Vagina (tissue), 2 donors: ENCODE data around the gene RNASET2. TPM values are rescaled to one million over a fixed set of nuclear protein-coding genes. Genes with fewer than 3 reads are reported as not detected.

Experiments used
- DNase-seq, 2 donors: peaks; one replicate each; pipeline ENCODE4 v3.0.0-alpha.2; 2017; ENCODE audit errors: extremely low spot score in 2 of 2
- H3K27ac ChIP-seq: fragments of 200-600 bp; sonication (generic); one replicate; pipeline ENCODE4 v1.5.1; 2019
- H3K27me3 ChIP-seq: fragments of 200-600 bp; sonication (generic); one replicate; pipeline ENCODE4 v1.5.1; 2019
- H3K36me3 ChIP-seq, 2 donors: fragments of 200-600 bp; sonication (generic); one replicate each; pipeline ENCODE4 v1.5.1; 2017 to 2019
- H3K4me1 ChIP-seq: fragments of 200-600 bp; sonication (generic); one replicate; pipeline ENCODE4 v1.5.1; 2019
- H3K4me3 ChIP-seq, 2 donors: fragments of 200-600 bp; sonication (generic); 1 replicate in 1 of 2; 2 replicates in 1 of 2; pipeline ENCODE4 v1.5.1; 2016 to 2019
- H3K9me3 ChIP-seq: fragments of 200-600 bp; sonication (generic); one replicate; pipeline ENCODE4 v1.5.1; 2019
- POLR2A ChIP-seq, 2 donors: fragments of 450-650 bp; IDR thresholded peaks; one replicate each; pipeline ENCODE4 v1.6.1; 2017; ENCODE audit warnings: antibody characterized with exemption in 2 of 2, mild to moderate bottlenecking in 2 of 2, moderate library complexity in 2 of 2
- POLR2AphosphoS5 ChIP-seq, 2 donors: sonication (generic); formaldehyde crosslinking; IDR thresholded peaks; one replicate each; pipeline ENCODE4 v1.9.0; 2017; ENCODE audit warnings: antibody characterized with exemption in 2 of 2, mild to moderate bottlenecking in 2 of 2, low read depth in 1 of 2; ENCODE audit not compliant: insufficient read depth in 1 of 2
- intact Hi-C: fragments of 100-400 bp; cut with DNase I; formaldehyde crosslinking; loops from one replicate; pipeline ENCODE4 v1.15.1; 2023
- total RNA-seq: library from RNA; depleted of rRNA; stranded (reverse); fragments of >200 nt; gene quantifications from one replicate; pipeline ENCODE4 v1.2.3, GENCODE V29; 2016
- TF ChIP-seq, protein P1 (sequence below), 3 experiments: fragments of 450-650 bp in 2 of 3; fragments of 200-600 bp in 1 of 3; sonication (generic) in 1 of 3; IDR thresholded peaks; one replicate each; pipeline ENCODE4 v1.5.1; 2017 to 2019; ENCODE audit warnings: antibody characterized with exemption in 3 of 3, mild to moderate bottlenecking in 2 of 3, moderate library complexity in 2 of 3

RNASET2 gene
- total RNA-seq, 1 donor from 2014 or later: 31.4 TPM

GRCh38 chr6:166999145-166999883 is 43.0 kb upstream of the RNASET2 start, which contains the start of gene CEP43:
Gene CEP43 (plus strand): TSS chr6:166999397. CDS start chr6:166999413, 16 bp downstream.
- no peaks in the 10 kb centered on the region for H3K9me3 ChIP-seq
- H3K4me1 ChIP-seq: peaks cover 37% of the 10 kb centered on the region
- intact Hi-C loops: no loop called here
- H3K27me3 ChIP-seq: no peaks in the 10 kb centered on the region
- TF ChIP-seq POLR2A (IDR thresholded peaks at IDR 0.05) (no peak), POLR2AphosphoS5 (IDR thresholded peaks at IDR 0.05; ENCODE audit: insufficient read depth in 1 of 2, low read depth in 1 of 2) (peak; percentile 10 to 30)
- TF ChIP-seq, protein P1, sequence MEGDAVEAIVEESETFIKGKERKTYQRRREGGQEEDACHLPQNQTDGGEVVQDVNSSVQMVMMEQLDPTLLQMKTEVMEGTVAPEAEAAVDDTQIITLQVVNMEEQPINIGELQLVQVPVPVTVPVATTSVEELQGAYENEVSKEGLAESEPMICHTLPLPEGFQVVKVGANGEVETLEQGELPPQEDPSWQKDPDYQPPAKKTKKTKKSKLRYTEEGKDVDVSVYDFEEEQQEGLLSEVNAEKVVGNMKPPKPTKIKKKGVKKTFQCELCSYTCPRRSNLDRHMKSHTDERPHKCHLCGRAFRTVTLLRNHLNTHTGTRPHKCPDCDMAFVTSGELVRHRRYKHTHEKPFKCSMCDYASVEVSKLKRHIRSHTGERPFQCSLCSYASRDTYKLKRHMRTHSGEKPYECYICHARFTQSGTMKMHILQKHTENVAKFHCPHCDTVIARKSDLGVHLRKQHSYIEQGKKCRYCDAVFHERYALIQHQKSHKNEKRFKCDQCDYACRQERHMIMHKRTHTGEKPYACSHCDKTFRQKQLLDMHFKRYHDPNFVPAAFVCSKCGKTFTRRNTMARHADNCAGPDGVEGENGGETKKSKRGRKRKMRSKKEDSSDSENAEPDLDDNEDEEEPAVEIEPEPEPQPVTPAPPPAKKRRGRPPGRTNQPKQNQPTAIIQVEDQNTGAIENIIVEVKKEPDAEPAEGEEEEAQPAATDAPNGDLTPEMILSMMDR (IDR thresholded peaks at IDR 0.05): no peak
- H3K4me3 ChIP-seq: peak within 1 kb of the TSS; percentile 95 to 96
- no peaks in the 10 kb centered on the region for H3K36me3 ChIP-seq
- H3K27ac ChIP-seq: peak within 1 kb of the TSS; percentile 74
- DNase-seq: peak in 1 of 2 donors; percentile 92

- Histone ChIP-seq H3K27me3 (no peaks in the 10 kb centered on the region), H3K4me1 (peaks cover 37% of the 10 kb centered on the region), H3K9me3 (no peaks in the 10 kb centered on the region), H3K4me3 (peak overlapping the region; percentile 95 to 96), H3K36me3 (no peaks in the 10 kb centered on the region), H3K27ac (peak overlapping the region; percentile 74)
- TF ChIP-seq, protein P1 (IDR thresholded peaks at IDR 0.05): no peak
- TF ChIP-seq POLR2A (IDR thresholded peaks at IDR 0.05) (no peak), POLR2AphosphoS5 (IDR thresholded peaks at IDR 0.05; ENCODE audit: insufficient read depth in 1 of 2, low read depth in 1 of 2) (no peak)
- no peak for DNase-seq
- intact Hi-C loops: no loop called here
Measured at GRCh38 chr6:166998256-166999144, 42.1 kb upstream of the RNASET2 start.

GRCh38 chr6:166997768-166998255 is 41.5 kb upstream of the RNASET2 start:
- intact Hi-C loops: no loop called here
- Histone ChIP-seq H3K9me3 (no peaks in the 10 kb centered on the region), H3K36me3 (no peaks in the 10 kb centered on the region), H3K27ac (peak overlapping the region; percentile 74), H3K4me3 (peak overlapping the region; percentile 95 to 96), H3K4me1 (peaks cover 37% of the 10 kb centered on the region), H3K27me3 (no peaks in the 10 kb centered on the region)
- TF ChIP-seq POLR2AphosphoS5 (IDR thresholded peaks at IDR 0.05; ENCODE audit: insufficient read depth in 1 of 2, low read depth in 1 of 2) (no peak), POLR2A (IDR thresholded peaks at IDR 0.05) (no peak)
- TF ChIP-seq, protein P1 (IDR thresholded peaks at IDR 0.05): peak in 1 of 3 experiments; percentile 13
- DNase-seq: no peak

DNA sequence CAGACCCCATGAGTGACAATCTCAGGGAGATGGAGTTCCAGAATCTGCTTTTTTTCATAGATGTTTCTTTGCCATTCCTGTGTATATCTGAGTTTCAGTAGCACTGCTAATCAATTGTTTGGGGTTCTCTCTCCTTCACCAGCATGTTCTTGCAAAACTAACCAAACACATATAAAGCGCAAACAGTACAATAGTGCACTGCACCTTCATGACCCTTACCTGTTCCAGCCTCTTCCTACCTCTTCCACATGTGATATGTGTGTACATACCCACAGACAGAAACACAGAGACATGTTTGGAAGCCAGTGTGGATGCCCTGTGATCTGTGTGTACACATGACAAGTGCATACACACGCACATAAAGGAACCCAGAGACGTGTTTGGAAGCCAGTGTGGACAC is 41.0 kb upstream of the RNASET2 start:
- H3K4me3 ChIP-seq: peak overlapping the region in 1 of 2 donors; percentile 95
- no peaks in the 10 kb centered on the region for H3K36me3 ChIP-seq
- TF ChIP-seq POLR2AphosphoS5 (IDR thresholded peaks at IDR 0.05; ENCODE audit: insufficient read depth in 1 of 2, low read depth in 1 of 2): no peak
- no peak for TF ChIP-seq POLR2A (IDR thresholded peaks at IDR 0.05)
- TF ChIP-seq, protein P1 (IDR thresholded peaks at IDR 0.05): no peak
- peaks cover 37% of the 10 kb centered on the region for H3K4me1 ChIP-seq
- intact Hi-C loops: no loop called here
- no peak overlapping the region for H3K27ac ChIP-seq
- H3K9me3 ChIP-seq: no peaks in the 10 kb centered on the region
- H3K27me3 ChIP-seq: no peaks in the 10 kb centered on the region
- no peak for DNase-seq
